SKM-1 (cell line): ENCODE results near the gene TMEM17.
A peak's percentile ranks its signal among the peaks of the same experiment; 100 is the strongest.
"Not testable (repeated sequence)": the region's sequence is repeated elsewhere in the genome, so short reads cannot be mapped to it uniquely, and the experiment has no call there.

Experiments used
- DNase-seq: peaks from one replicate; lab custom pipeline; 2025; ENCODE audit not compliant: unreplicated experiment; lab: John Stamatoyannopoulos, UW

The TMEM17 gene, protein sequence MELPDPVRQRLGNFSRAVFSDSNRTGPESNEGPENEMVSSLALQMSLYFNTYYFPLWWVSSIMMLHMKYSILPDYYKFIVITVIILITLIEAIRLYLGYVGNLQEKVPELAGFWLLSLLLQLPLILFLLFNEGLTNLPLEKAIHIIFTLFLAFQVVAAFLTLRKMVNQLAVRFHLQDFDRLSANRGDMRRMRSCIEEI

DNA sequence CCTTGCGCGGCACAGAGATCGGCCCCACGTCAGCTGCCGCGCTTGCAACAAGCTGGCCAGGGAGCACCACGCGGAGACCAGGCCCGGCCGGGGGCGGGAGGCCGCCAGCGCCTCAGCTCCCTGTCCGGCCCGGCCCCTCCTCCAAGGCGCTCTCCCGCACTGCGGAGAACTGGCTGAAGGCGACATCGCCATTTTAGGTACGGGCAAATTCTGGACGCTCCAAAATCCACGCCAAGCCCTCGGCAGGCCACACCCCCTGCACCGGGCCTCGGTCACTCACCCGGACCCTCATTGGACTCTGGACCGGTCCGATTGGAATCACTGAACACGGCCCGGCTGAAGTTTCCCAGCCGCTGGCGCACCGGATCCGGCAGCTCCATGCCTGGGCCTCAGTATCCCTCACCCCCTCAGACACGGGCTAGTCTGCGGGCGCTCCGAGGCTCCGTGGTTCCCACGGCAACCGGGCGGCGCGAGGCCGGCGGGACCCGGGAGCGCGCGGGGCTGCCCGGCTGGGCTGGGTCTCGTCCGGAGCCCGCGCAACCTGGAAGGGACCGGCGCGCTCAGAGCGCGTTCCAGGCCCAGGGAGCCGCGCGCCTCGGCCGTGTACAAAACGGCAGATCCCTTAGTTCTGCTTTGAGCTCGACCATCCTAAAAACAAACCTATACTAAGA is at the start of gene TMEM17:
TSS of gene TMEM17 (minus strand) at position 446 of the 671 bp plus-strand sequence. CDS start at position 380, 66 bp downstream.
- peak; percentile 73 for DNase-seq

DNA sequence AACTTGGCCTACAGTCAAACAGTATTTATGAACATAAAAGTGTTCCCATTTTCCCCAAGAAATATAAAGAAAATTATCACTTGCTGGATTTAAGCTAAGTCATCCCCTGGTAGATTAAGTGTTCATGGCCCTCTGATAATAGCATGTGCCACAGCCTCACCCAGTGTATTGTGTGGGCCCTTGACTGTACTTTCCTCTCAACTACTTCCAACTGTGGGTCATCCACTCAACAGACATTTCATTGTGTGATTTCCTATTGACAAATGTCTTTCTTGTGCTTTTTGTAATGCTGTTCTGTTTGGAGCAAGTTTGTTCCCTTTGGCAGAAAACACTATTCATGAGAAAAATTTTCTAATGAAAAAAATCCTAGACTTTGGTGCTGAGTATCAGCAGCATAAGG is 48.4 kb upstream of the TMEM17 start:
- no peak for DNase-seq

DNA sequence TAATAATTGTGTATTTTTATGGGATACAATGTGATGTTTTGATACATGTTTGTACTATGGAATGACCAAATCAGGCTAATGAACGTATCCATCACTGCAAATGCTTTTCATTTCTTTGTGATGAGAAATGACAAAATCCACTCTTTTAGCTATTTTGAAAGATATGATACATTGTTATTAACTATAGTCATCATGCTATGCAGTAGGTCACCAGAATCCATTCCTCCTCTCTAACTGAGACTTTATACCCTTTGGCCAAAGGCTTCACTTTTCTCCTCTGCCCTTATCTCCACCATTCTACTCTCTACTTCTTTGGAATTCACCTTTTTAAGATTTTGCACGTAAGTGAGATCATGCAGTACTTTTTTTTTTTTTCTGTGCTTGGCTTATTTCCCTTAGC is 44.5 kb upstream of the TMEM17 start:
- DNase-seq: no peak

DNA sequence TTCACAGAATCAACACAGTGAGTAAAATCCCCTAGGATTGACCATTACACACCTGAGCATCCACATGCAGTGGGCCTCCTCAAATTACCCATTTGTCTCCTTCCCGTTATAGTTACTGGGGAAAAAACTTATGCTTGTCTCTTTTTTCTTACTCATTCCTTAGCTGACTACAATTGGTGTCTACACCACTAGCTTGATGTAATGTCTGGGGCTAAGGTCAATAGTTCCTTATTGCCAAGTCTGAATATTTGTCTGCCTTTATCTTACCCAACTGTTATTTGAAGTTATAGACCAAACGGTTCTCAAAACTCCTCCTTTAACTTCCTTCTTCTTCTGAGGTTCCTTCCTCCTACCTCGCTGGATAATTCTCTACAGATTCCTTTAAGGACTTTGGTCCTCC is 41.9 kb upstream of the TMEM17 start:
- no peak for DNase-seq

DNA sequence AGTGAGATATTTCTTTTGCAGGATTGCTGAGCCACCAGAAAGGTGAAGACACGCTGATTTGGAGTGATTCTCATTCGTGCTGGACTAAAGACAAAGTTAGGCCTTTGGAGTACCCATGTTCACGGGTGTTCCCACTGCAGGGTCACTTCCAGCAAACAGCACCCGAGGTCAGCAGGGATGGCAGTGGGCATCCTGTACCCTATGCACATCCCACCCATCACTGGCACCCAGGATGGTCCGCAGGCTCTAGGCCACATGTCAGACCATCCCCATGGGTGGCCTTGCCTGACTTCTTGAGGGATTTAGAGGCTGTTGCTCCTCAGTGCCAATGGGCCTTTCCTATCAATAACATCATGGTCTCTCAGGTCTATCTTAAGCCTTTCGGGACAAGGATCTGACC is 39.3 kb upstream of the TMEM17 start:
- no peak for DNase-seq

DNA sequence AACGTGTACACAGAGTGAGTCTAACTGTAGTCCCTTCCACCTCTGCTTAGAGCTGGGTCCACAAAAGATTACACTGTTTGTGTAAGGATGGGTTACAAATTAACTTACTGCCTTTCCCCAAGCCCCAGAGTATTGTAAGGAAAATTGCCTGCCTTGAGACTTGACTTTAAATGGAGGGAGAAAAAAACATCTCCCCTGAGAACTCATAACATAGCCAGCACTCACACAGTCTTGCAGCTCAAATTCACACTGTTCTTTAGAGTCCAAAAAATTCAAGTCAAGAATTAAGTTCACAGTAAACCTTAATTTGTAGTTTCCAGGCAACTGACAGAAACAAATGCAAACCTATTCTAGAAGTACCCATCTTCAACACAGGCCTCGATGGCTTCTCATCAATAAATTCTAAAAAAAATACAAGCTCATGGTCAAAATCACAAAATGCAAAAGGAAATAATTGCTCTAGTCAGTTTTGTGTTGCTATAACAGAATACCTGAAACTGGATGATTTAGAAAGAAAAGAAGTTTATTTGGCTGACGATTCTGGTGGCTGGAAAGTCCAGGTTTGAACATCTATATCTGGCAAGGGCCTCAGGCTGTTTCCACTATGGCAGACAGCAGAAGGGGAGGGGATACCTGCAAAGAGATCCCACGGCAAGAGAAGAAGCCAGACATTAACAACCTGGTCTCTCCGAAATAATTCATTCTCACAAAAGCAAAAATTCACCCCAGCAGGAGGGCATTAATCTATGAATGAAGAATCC is 34.6 kb upstream of the TMEM17 start:
- no peak for DNase-seq

DNA sequence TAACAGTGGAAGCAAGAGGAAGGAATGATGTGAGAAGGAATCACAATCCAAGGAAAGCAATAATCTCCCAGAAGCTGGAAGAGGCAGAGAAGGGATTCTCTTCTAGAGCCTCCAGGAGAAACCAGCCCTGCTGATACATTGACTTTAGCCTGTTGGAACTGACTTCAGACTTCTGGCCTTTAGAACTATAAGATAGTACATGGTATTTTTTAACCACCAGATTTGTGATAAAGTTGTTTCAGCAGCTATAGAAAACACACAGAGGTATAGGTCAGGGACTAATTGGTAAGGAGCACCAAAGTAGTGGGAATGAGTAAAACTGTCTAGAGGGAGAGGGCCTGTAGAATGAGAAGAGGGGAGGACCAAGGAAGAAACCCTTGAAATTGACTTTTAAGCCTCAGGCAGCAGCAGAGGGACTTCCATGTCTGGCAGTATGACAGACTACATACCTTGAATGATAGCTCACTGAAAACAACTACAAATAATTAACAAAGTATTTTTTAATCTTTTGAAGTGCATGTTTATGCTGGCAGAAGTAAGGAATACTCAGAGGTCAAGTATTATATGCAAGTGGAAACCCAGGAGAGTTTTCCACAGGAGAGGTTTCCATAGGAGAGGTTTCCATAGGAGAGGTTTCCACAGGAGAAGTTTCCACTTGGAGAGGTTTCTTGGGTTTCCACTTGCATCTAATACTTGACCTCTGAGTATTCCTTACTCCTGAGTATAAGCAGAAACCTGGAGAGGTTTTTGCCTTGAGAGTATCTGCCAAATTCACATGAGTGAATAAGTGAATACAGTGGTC is 33.8 kb upstream of the TMEM17 start:
- DNase-seq: no peak

DNA sequence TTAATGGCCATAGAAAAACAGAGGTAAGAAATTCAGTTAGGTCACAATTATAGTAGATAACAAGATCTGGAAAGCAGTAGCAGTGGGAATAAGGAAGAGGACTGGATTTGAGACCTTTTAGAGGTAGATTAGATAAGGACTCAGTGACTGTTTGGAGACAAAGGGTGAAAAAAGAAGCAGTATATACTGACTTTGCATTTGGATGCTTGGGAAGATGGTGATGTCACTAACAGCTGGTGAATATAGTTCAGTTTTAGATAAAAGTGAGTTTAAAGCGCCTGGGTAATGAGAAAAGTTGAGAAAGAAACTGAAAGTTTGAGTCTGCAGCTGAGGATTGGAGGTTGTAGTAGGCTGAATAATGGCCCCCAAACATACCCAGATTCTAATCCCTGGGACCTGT is 32.8 kb upstream of the TMEM17 start:
- DNase-seq: no peak

DNA sequence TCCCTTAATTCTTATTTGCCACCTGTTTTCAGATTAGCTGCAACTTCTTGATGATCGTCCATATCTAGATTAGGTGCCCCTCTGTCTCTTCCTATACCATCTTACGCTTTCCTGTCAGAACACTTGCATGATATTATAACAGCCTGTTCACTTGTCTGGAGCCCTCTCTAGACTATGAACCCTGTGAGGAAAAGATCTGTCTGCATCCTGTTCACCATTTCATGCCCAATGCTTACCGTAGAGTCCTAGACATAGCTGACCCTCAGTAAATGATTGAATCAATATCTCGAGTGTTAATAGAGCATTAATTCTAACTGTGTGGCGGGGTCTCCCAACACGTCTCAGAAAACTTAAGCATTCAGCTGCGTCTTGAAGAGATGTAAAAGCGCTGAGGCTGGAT is 31.8 kb upstream of the TMEM17 start:
- no peak for DNase-seq

DNA sequence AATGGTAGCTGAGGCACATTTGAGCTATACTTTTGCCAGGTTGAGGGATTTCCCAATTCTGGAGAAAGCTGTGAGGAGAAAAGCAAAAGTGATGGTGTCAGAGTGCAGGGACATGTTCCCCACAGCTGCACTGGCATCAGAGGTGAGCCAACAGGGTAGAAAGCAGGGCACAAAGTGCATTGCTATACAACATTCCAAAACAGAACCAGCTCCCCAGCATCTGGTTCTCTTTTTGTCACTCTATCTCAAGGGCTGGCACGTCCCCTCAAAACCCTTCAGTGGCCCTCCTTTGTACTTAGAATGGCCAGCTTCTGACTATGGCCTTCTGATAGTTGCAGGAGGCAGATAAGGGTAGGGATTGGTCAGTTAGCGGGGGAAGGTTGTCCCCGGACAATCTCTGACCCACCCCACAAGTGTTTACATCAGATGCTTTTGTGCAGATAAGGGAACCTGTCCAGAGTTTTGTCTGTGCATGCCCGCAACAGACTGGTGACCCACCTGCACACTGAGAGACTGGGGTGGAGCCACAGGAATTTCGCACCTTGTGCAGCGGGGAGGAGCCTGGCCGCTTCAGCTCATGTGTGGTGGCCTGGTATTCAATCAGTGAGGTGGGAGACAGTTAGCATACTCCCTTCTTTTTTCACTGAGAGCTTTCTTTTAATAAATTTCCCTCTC is 31.0 kb upstream of the TMEM17 start:
- no peak for DNase-seq

DNA sequence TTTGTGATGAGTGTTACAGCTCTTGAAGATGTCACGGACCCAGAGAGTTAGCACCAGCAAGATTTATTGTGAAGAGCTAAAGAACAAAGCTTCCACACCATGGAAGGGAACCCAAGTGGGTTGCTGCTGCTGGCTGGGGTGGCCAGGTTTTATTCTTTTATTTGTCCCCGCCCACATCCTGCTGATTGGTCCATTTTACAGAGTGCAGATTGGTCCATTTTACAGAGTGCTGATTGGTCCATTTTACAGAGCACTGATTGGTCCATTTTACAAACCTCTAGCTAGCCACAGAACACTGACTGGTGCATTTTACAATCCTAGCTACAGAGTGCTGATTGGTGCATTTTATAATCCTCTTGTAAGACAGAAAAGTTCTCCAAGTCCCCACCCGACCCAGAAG is 29.5 kb upstream of the TMEM17 start:
- not testable (repeated sequence) for DNase-seq

DNA sequence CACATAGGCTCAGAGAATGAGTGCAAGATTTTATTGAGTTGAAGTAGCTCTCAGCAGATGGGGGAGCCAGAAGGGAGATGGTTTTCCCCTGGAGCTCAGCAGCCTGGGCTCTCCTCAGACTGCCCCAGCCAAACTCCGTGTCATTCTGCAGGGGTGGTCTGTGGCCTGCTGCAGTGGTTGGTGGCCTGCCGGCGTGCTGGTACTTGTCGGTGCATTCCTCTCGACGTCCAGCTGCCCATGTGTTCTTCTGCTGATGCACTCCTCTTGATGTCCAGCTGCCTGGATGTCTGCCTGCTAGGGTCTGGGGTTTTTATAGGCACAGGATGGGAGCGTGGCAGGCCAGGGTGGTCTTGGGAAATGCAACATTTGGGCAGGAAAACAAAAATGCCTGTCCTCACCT is 25.6 kb upstream of the TMEM17 start:
- DNase-seq: no peak

DNA sequence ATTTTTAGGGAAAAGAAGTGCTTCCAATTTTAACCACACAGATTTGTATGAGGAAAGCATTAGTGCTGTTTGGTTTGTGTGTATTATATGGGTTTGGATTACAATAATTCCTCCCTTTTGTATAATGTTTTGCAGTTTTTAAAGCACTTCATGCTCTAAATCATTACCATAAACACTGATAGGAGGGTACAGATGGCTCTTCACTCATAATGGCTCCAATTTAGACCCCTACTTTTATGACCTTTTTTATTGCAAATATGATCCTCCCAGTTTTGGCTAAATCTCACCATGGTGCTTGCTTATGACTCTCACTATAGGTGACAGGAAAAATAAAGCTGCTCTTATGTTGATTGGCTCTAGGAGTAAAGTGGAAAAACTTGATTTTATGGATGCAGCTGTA is 23.8 kb upstream of the TMEM17 start:
- DNase-seq: no peak

DNA sequence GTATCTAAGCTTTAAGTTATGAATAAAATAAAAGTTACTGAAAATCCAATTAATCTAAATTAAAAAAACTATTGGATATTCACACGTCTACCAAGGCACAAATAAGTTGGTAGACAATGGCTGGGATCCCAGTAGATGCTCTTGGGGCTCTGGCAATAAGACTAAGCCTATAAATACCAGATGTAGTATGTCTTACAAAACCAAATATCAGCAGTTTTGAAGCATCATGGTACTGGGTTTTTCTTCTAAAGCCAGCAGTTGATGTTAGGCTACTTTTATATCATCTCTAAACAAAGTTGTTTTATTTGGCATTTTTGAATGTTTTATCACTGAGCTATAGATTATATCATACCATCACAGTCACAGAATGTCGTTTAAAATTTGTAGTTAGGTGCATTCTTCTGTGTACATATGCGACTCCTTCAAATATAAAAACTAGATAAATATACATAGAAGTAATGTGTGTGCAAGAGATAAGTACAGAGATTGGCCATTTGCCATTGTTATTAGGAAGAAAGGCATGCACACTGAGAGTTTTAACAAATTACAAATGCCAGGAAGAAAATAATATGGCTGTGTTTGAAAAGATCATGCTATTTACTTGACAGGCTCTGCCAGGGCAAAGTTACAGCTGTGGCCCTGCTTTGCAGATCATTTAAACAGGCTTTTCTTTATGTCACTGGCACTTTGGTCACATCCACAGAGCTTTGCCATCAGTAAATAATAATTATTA is 21.6 kb upstream of the TMEM17 start:
- no peak for DNase-seq

DNA sequence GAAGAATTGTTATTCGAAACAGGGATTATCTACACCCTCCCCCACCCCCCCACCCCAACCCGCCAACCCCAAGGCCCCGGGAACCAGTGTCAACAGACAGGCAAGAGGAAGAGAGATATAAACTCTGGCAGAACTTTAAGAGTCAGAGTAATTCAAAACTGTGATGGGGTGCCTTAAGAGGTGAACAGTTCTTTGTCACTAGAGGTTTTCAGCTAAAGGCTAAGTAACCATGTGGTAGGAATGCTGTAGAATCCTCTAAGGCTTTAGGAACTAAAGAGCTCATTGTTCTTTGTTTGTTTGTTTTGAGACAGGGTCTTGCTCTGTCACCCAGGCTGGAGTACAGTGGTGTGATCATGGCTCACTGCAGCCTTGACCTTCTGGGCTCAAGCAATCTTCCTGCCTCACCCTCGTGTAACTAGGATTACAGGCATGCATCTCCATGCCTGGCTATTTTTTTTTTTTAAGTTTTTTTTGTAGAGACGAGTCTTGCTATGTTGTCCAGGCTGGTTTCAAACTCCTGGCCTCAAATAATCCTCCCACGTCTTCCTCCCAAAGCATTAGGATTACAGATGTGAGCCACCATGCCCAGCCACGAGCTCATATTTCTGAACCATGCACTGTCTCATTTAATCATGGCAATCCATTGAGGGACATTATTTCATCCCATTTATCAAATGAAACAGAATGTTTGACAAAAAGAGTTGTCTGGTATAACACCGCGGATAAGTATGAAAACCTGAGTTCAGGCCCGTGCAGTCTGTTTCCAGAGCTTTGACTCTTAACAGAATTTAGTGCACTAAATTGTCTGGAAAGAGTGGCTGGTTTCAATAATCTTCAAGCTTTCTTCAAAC is 20.8 kb upstream of the TMEM17 start:
- DNase-seq: no peak

DNA sequence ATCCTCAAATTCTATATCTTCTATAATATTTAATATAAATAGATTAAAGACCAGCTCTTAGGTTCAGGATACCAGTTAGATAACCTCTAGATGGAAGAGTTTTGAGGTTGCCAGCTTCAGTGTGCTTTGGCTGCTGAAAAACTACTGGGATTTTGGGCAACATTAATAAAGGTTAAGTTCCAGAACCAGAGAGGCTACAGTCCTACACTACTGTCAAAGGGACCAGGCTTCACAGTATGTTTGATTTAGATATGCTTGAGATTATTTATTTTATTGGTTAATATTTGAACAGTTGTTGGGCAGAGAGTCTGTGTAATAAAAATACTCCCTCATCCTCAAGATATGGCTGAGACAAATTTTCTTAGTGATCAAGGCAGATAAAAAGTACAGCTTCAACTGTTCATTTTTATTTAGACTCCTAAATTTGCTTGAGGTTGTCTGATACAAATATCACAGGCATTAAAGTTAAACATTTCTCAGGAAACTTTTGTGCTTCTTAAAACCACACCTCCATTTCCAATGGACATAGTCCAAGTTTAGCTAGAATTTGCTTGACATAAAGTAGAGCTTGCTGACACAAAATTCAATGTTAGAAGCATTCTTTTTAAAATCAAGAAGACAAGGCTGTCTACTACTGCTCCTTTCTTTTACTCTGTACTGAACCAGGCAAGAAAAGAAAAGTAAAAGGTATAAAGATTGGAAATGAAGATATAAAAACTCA is 19.7 kb upstream of the TMEM17 start:
- DNase-seq: no peak

DNA sequence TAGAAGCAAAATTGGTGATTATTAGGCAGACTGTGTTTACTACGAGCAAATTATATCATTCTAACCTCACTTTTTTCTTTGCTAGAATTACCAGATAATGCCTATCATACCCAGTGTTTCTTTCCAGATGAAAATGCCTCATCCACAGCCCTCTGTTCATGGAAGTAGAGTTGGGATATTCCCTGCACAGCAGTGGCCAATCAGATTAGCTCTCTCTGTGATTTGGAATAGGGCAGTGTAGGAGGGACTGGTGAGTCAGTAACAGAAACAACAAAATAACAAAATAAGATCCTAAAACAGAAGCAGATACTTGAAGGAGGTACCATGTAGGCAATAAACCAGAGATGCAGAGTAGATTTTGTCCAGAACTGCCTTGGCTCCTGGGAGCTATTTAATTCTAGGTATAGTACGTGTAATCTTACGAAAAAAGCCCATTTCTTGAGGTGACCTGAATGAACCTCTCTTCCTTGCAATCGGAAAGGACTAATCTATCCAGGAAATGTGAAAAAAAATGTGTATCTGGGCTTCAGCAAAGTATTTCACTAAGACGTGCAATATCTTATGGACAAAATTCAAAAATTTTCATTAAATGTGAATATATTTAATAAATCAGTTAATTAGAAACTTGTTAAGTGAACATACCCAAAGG is 18.4 kb upstream of the TMEM17 start:
- no peak for DNase-seq

DNA sequence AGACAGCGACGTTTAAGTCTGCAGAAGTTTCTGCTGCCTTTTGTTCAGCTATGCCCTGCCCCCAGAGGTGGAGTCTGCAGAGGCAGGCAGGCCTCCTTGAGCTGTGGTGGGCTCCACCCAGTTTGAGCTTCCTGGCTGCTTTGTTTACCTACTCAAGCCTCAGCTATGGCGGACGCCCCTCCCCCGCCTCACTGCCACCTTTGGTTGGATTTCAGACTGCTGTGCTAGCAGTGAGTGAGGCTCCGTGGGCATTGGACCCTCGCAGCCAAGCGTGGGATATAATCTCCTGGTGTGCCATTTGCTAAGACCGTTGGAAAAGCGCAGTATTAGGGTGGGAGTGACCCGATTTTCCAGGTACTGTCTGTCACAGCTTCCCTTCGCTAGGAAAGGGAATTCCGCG is 15.1 kb upstream of the TMEM17 start:
- not testable (repeated sequence) for DNase-seq
